ENCODE results near the gene NDUFS6. TPM values are rescaled to one million over a fixed set of nuclear protein-coding genes. Genes with fewer than 3 reads are reported as not detected.

NDUFS6 gene
- total RNA-seq, 4 donors from 2014 or later: 26.5 to 36.9 (median 34.5) TPM

DNA sequence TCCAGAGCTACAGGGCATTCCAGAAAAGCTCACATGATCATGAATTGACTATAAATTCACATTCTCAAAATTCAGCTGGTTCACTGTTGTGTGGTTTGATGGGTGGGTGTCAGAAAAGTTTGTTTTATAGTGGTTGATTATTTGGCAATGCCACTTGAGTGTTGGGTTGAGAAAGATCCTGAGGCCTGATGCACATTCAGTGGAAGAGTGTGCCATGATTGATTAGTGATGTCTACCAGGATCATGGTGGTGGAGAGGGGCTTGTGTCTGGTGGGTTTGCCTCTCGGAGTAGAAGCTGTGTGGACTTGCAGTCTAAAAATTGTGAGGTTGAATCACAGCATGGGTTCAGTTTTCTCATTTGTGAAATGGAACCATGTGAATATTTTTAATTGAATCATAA lies 2.0 kb downstream of the NDUFS6 start:
- TF ChIP-seq CTCF (IDR thresholded peaks at IDR 0.05; ENCODE audit: low read depth): no peak

GRCh38 chr5:1804001-1804690 lies 2.9 kb downstream of the NDUFS6 start:
- no peak for TF ChIP-seq CTCF (IDR thresholded peaks at IDR 0.05; ENCODE audit: low read depth)

GRCh38 chr5:1805326-1805725 lies 4.1 kb downstream of the NDUFS6 start:
- no peak for TF ChIP-seq CTCF (IDR thresholded peaks at IDR 0.05; ENCODE audit: low read depth)

GRCh38 chr5:1805736-1806135 lies 4.5 kb downstream of the NDUFS6 start:
- TF ChIP-seq CTCF (IDR thresholded peaks at IDR 0.05; ENCODE audit: low read depth): no peak

GRCh38 chr5:1806199-1806598 lies 5.0 kb downstream of the NDUFS6 start:
- no peak for TF ChIP-seq CTCF (IDR thresholded peaks at IDR 0.05; ENCODE audit: low read depth)

GRCh38 chr5:1806974-1807373 lies 5.8 kb downstream of the NDUFS6 start:
- no peak for TF ChIP-seq CTCF (IDR thresholded peaks at IDR 0.05; ENCODE audit: low read depth)

GRCh38 chr5:1807451-1808185 lies 6.4 kb downstream of the NDUFS6 start:
- TF ChIP-seq CTCF (IDR thresholded peaks at IDR 0.05; ENCODE audit: low read depth): no peak
